Muscle layer of colon (tissue), 2 donors: ENCODE results near the gene KMT2A.

Experiments used
- H3K27ac ChIP-seq: one replicate; pipeline ENCODE4 v1.7.0; 2013; ENCODE audit warnings: low read depth, mild to moderate bottlenecking, low read length, moderate library complexity
- H3K27me3 ChIP-seq, 2 donors: one replicate each; pipeline ENCODE4 v1.7.0; 2013; ENCODE audit warnings: low read length in 2 of 2, mild to moderate bottlenecking in 2 of 2; ENCODE audit not compliant: insufficient read depth in 2 of 2, control insufficient read depth in 1 of 2
- H3K36me3 ChIP-seq: one replicate; pipeline ENCODE4 v1.7.0; 2013; ENCODE audit warnings: mild to moderate bottlenecking, low read length; ENCODE audit not compliant: insufficient read depth
- H3K4me1 ChIP-seq: one replicate; pipeline ENCODE4 v1.7.0; 2013; ENCODE audit warnings: mild to moderate bottlenecking, low read length; ENCODE audit not compliant: insufficient read depth
- H3K4me3 ChIP-seq, 2 donors: one replicate each; pipeline ENCODE4 v1.7.0; 2013; ENCODE audit warnings: low read length in 2 of 2, low read depth in 1 of 2, mild to moderate bottlenecking in 1 of 2, moderate library complexity in 1 of 2
- H3K9ac ChIP-seq: one replicate; pipeline ENCODE4 v1.7.0; 2013; ENCODE audit warnings: low read length
- H3K9me3 ChIP-seq: one replicate; pipeline ENCODE4 v1.7.0; 2013; ENCODE audit warnings: mild to moderate bottlenecking, low read length
- donor health status: abdominal sarcoma.
- donor health status: Adenocarcinoma of cecum.

The KMT2A gene

DNA sequence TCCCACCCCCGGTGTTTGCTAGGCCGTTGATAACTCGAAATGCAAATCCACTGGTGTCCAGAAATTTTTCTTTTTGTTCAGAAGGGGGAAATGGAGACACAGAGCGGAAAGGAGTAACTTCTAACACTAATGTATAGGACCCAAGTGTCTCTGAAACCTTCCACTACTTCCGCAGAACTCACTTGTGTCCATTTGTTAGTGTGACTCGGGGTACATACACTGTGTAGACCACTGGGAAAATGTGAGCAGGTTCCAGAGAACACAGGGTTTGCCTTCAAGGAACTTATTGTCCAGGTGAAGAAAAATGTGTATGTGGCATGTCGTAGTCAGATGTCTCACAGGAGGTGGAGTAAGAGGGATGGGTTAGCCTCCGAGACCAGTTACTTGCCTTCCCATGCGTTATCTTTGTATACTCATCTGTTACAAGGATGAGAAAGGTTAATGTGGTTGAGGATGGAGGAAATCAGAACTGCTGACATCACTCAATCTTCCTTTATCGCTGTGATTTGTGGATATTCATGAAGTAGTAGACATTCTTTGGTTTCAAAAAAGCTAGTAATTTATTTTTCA is 136.8 kb downstream of the KMT2A start:
- H3K36me3 ChIP-seq: no peaks in the 10 kb centered on the region
- no peaks in the 10 kb centered on the region for H3K27me3 ChIP-seq
- H3K9me3 ChIP-seq: no peaks in the 10 kb centered on the region
- H3K4me1 ChIP-seq: peaks cover 15% of the 10 kb centered on the region
- H3K4me3 ChIP-seq: peak overlapping the region; percentile 68 to 97
- peak overlapping the region; percentile 69 for H3K9ac ChIP-seq
- H3K27ac ChIP-seq: peak overlapping the region; percentile 94

DNA sequence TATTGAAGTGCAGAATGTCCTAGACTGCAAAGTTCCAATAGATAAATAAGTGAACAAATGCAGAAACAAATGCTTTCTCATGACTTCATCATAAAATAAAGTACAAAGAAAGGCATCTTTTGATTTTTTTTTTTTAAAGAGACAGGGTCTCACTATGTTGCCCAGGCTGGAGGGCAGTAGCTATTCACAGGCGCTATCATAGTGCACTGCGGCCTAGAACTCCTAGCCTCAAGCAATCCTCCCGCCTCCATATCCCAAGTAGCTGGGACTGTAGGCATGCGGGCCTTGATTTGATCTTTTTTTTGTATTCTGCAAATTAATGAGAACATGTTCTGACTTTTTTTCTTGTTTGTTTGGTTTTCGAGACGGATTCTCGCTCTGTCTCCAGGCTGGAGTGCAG is 138.3 kb downstream of the KMT2A start:
- no peak overlapping the region for H3K9ac ChIP-seq
- no peak overlapping the region for H3K27ac ChIP-seq
- no peaks in the 10 kb centered on the region for H3K9me3 ChIP-seq
- peaks cover 15% of the 10 kb centered on the region for H3K4me1 ChIP-seq
- no peaks in the 10 kb centered on the region for H3K27me3 ChIP-seq
- H3K36me3 ChIP-seq: no peaks in the 10 kb centered on the region
- H3K4me3 ChIP-seq: no peak overlapping the region
